ENCODE measurements around the gene RAD51B. TPM values are rescaled to one million over a fixed set of nuclear protein-coding genes. Genes with fewer than 3 reads are reported as not detected.

RAD51B gene
- total and polyA plus RNA-seq, 9 of the 15 experiments (the other 6 are each of a cell fraction or from before 2014, with no cell fraction given): 8.5 to 17.3 (median 11.3) TPM

DNA sequence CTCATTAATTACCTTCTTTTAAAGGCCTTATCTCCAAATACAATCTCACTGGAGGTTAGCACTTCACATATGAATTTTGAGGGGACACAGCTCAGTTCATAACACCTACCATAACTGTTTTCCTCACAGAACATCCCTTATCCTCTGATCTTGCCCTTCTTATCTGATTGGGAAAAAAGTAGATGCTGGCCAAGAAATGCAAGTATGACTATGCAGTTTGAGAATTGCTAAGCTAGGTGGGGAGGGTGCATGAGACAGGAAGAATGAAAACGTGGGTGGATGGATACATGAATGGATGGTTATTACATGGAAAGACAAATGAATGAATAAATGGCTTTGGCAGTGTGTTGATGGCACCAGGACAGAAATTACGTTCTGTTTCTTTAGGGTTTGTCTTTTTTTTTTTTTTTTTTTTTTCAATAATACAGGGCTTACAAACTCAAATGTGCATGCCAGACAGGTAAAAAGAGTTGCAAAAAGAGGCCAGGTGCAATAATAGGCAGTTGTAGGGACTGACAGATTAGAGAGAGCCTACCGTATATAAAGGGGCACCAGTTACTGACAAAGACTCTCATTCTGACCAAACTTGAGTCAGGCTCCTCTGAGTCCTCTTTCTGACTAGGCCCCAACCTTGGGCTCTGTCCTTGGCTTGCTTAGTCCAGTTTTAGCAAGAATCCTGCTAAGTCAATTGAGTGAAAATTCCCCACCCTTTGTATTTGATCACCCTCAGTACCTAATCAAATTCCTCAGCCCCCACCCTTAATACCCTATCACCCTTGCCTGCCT, 668.4 kb downstream of the RAD51B start (continued):
- TF ChIP-seq, protein P1, sequence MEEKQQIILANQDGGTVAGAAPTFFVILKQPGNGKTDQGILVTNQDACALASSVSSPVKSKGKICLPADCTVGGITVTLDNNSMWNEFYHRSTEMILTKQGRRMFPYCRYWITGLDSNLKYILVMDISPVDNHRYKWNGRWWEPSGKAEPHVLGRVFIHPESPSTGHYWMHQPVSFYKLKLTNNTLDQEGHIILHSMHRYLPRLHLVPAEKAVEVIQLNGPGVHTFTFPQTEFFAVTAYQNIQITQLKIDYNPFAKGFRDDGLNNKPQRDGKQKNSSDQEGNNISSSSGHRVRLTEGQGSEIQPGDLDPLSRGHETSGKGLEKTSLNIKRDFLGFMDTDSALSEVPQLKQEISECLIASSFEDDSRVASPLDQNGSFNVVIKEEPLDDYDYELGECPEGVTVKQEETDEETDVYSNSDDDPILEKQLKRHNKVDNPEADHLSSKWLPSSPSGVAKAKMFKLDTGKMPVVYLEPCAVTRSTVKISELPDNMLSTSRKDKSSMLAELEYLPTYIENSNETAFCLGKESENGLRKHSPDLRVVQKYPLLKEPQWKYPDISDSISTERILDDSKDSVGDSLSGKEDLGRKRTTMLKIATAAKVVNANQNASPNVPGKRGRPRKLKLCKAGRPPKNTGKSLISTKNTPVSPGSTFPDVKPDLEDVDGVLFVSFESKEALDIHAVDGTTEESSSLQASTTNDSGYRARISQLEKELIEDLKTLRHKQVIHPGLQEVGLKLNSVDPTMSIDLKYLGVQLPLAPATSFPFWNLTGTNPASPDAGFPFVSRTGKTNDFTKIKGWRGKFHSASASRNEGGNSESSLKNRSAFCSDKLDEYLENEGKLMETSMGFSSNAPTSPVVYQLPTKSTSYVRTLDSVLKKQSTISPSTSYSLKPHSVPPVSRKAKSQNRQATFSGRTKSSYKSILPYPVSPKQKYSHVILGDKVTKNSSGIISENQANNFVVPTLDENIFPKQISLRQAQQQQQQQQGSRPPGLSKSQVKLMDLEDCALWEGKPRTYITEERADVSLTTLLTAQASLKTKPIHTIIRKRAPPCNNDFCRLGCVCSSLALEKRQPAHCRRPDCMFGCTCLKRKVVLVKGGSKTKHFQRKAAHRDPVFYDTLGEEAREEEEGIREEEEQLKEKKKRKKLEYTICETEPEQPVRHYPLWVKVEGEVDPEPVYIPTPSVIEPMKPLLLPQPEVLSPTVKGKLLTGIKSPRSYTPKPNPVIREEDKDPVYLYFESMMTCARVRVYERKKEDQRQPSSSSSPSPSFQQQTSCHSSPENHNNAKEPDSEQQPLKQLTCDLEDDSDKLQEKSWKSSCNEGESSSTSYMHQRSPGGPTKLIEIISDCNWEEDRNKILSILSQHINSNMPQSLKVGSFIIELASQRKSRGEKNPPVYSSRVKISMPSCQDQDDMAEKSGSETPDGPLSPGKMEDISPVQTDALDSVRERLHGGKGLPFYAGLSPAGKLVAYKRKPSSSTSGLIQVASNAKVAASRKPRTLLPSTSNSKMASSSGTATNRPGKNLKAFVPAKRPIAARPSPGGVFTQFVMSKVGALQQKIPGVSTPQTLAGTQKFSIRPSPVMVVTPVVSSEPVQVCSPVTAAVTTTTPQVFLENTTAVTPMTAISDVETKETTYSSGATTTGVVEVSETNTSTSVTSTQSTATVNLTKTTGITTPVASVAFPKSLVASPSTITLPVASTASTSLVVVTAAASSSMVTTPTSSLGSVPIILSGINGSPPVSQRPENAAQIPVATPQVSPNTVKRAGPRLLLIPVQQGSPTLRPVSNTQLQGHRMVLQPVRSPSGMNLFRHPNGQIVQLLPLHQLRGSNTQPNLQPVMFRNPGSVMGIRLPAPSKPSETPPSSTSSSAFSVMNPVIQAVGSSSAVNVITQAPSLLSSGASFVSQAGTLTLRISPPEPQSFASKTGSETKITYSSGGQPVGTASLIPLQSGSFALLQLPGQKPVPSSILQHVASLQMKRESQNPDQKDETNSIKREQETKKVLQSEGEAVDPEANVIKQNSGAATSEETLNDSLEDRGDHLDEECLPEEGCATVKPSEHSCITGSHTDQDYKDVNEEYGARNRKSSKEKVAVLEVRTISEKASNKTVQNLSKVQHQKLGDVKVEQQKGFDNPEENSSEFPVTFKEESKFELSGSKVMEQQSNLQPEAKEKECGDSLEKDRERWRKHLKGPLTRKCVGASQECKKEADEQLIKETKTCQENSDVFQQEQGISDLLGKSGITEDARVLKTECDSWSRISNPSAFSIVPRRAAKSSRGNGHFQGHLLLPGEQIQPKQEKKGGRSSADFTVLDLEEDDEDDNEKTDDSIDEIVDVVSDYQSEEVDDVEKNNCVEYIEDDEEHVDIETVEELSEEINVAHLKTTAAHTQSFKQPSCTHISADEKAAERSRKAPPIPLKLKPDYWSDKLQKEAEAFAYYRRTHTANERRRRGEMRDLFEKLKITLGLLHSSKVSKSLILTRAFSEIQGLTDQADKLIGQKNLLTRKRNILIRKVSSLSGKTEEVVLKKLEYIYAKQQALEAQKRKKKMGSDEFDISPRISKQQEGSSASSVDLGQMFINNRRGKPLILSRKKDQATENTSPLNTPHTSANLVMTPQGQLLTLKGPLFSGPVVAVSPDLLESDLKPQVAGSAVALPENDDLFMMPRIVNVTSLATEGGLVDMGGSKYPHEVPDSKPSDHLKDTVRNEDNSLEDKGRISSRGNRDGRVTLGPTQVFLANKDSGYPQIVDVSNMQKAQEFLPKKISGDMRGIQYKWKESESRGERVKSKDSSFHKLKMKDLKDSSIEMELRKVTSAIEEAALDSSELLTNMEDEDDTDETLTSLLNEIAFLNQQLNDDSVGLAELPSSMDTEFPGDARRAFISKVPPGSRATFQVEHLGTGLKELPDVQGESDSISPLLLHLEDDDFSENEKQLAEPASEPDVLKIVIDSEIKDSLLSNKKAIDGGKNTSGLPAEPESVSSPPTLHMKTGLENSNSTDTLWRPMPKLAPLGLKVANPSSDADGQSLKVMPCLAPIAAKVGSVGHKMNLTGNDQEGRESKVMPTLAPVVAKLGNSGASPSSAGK (IDR thresholded peaks at IDR 0.05): peak; percentile 30
- TF ChIP-seq ZNF316 (IDR thresholded peaks at IDR 0.05) (peak; percentile 89), BACH1 (tag; IDR thresholded peaks at IDR 0.05) (peak; percentile 69; the same call in 1 of the 2 replicates), SMARCC2 (IDR thresholded peaks at IDR 0.05; ENCODE audit: low read depth) (peak; percentile 30; the same call in 1 of the 2 replicates), ZNF124 (CRISPR knock-in tag; IDR thresholded peaks at IDR 0.05) (no peak), TEAD4 (IDR thresholded peaks at IDR 0.05; ENCODE audit: low read length) (peak; percentile 13; the same call in 1 of the 2 replicates), TEAD4 (CRISPR knock-in tag; IDR thresholded peaks at IDR 0.05; ENCODE audit: borderline replicate concordance) (no peak), C11orf30 (IDR thresholded peaks at IDR 0.05; ENCODE audit: low read depth) (peak; percentile 81)
- TF ChIP-seq, protein P2, sequence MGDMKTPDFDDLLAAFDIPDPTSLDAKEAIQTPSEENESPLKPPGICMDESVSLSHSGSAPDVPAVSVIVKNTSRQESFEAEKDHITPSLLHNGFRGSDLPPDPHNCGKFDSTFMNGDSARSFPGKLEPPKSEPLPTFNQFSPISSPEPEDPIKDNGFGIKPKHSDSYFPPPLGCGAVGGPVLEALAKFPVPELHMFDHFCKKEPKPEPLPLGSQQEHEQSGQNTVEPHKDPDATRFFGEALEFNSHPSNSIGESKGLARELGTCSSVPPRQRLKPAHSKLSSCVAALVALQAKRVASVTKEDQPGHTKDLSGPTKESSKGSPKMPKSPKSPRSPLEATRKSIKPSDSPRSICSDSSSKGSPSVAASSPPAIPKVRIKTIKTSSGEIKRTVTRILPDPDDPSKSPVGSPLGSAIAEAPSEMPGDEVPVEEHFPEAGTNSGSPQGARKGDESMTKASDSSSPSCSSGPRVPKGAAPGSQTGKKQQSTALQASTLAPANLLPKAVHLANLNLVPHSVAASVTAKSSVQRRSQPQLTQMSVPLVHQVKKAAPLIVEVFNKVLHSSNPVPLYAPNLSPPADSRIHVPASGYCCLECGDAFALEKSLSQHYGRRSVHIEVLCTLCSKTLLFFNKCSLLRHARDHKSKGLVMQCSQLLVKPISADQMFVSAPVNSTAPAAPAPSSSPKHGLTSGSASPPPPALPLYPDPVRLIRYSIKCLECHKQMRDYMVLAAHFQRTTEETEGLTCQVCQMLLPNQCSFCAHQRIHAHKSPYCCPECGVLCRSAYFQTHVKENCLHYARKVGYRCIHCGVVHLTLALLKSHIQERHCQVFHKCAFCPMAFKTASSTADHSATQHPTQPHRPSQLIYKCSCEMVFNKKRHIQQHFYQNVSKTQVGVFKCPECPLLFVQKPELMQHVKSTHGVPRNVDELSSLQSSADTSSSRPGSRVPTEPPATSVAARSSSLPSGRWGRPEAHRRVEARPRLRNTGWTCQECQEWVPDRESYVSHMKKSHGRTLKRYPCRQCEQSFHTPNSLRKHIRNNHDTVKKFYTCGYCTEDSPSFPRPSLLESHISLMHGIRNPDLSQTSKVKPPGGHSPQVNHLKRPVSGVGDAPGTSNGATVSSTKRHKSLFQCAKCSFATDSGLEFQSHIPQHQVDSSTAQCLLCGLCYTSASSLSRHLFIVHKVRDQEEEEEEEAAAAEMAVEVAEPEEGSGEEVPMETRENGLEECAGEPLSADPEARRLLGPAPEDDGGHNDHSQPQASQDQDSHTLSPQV (IDR thresholded peaks at IDR 0.05): 0 out of 2 replicates have a peak, but pooled peaks have one; percentile 10
- TF ChIP-seq, protein P3, sequence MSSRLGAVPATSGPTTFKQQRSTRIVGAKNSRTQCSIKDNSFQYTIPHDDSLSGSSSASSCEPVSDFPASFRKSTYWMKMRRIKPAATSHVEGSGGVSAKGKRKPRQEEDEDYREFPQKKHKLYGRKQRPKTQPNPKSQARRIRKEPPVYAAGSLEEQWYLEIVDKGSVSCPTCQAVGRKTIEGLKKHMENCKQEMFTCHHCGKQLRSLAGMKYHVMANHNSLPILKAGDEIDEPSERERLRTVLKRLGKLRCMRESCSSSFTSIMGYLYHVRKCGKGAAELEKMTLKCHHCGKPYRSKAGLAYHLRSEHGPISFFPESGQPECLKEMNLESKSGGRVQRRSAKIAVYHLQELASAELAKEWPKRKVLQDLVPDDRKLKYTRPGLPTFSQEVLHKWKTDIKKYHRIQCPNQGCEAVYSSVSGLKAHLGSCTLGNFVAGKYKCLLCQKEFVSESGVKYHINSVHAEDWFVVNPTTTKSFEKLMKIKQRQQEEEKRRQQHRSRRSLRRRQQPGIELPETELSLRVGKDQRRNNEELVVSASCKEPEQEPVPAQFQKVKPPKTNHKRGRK (tag; IDR thresholded peaks at IDR 0.05): no peak

All from K562 (cell line).